Measurements from ENCODE around the gene RUNX1.

Gene RUNX1

GRCh38 chr21:35010447-35010846 is 38.7 kb downstream of the RUNX1 start:
- Histone ChIP-seq H3K27me3 (ENCODE audit: insufficient read depth, low read length, poor library complexity) (no peaks in the 10 kb centered on the region), H3K4me2 (ENCODE audit: low read length) (no peak overlapping the region), H3K23ac (ENCODE audit: low read length) (no peak overlapping the region), H3K56ac (ENCODE audit: low read length) (no peak overlapping the region), H3K4me1 (ENCODE audit: control insufficient read depth, low read depth, low read length) (no peaks in the 10 kb centered on the region), H3K27ac (ENCODE audit: low read depth, low read length) (no peak overlapping the region), H4K8ac (ENCODE audit: low read depth, low read length) (no peak overlapping the region), H3K79me2 (ENCODE audit: control insufficient read depth, insufficient read depth, low read length) (no peaks in the 10 kb centered on the region), H4K5ac (ENCODE audit: low read length) (no peak overlapping the region), H3K9ac (ENCODE audit: low read length) (no peak overlapping the region), H2BK120ac (ENCODE audit: low read depth, low read length) (no peak overlapping the region), H2BK15ac (replicated peaks; ENCODE audit: low read depth) (no peak overlapping the region), H3K36me3 (ENCODE audit: control insufficient read depth, insufficient read depth, low read length) (no peaks in the 10 kb centered on the region), H3K79me1 (ENCODE audit: low read length) (no peaks in the 10 kb centered on the region), H3K4ac (ENCODE audit: low read depth, low read length) (no peak overlapping the region), H2AK5ac (ENCODE audit: low read length) (no peak overlapping the region), H3K4me3 (ENCODE audit: low read length) (no peak overlapping the region), H3K18ac (ENCODE audit: low read length) (no peak overlapping the region), H2BK5ac (ENCODE audit: low read length) (no peak overlapping the region)
- DNase-seq: no peak
- WGBS (ENCODE audit: extremely low coverage, insufficient coverage, low lambda C conversion rate): no CpG with 5 or more reads among the region's 5 CpGs

GRCh38 chr21:35007348-35007747 is 41.8 kb downstream of the RUNX1 start:
- Histone ChIP-seq H4K5ac (ENCODE audit: low read length) (no peak overlapping the region), H3K79me1 (ENCODE audit: low read length) (no peaks in the 10 kb centered on the region), H2BK120ac (ENCODE audit: low read depth, low read length) (no peak overlapping the region), H3K4me2 (ENCODE audit: low read length) (no peak overlapping the region), H2BK15ac (replicated peaks; ENCODE audit: low read depth) (no peak overlapping the region), H3K18ac (ENCODE audit: low read length) (no peak overlapping the region), H3K27me3 (ENCODE audit: insufficient read depth, low read length, poor library complexity) (no peaks in the 10 kb centered on the region), H4K8ac (ENCODE audit: low read depth, low read length) (no peak overlapping the region), H3K9ac (ENCODE audit: low read length) (no peak overlapping the region), H3K4me1 (ENCODE audit: control insufficient read depth, low read depth, low read length) (no peaks in the 10 kb centered on the region), H2AK5ac (ENCODE audit: low read length) (no peak overlapping the region), H3K56ac (ENCODE audit: low read length) (no peak overlapping the region), H2BK5ac (ENCODE audit: low read length) (no peak overlapping the region), H3K23ac (ENCODE audit: low read length) (no peak overlapping the region), H3K79me2 (ENCODE audit: control insufficient read depth, insufficient read depth, low read length) (no peaks in the 10 kb centered on the region), H3K4ac (ENCODE audit: low read depth, low read length) (no peak overlapping the region), H3K27ac (ENCODE audit: low read depth, low read length) (no peak overlapping the region), H3K36me3 (ENCODE audit: control insufficient read depth, insufficient read depth, low read length) (no peaks in the 10 kb centered on the region), H3K4me3 (ENCODE audit: low read length) (no peak overlapping the region)
- WGBS (ENCODE audit: extremely low coverage, insufficient coverage, low lambda C conversion rate): no CpG with 5 or more reads among the region's 4 CpGs
- DNase-seq: no peak

DNA sequence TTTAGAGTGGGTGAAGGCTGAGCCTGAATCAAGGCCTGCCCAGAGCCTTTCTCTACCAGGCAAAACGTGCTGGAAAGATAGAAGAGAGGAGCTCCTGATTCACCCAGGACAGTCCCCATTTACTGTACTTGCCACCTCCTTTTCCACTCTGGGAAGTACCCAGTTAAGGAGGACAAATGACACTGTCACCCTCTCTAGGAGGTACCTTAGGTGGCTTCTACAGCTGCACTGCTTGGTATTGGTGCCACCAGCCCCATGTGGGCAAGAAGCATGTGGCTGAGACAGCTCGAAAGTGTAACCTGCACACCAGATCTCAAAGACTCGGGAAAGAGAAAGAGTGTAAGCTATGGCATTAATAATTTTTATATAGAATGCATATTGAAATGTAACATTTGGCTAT is 42.3 kb downstream of the RUNX1 start:
- DNase-seq: no peak

DNA sequence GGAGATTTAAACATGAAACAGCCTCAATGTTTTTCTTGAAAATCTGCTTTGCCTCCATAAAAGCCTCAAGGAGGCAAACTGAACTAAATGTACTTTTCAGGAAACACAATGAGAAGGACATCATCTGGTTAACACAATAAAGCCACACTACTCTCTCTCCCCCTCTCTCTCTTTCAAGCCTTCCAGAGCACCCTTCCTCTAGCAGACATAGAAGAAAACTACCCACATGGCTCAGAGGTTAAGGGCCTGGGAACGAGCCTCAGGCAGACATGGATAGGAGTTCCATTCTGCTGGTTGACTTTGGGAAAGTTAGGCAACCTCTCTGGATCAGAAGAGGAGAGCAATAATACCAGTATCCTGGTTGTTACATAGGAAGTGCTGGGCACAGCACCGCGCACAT is 42.9 kb downstream of the RUNX1 start:
- no peak overlapping the region for H3K23ac ChIP-seq (ENCODE audit: low read length)
- H3K4me2 ChIP-seq (ENCODE audit: low read length): no peak overlapping the region
- H2BK120ac ChIP-seq (ENCODE audit: low read depth, low read length): no peak overlapping the region
- no peaks in the 10 kb centered on the region for H3K36me3 ChIP-seq (ENCODE audit: control insufficient read depth, insufficient read depth, low read length)
- no peak overlapping the region for H3K4me3 ChIP-seq (ENCODE audit: low read length)
- no peaks in the 10 kb centered on the region for H3K27me3 ChIP-seq (ENCODE audit: insufficient read depth, low read length, poor library complexity)
- H2BK5ac ChIP-seq (ENCODE audit: low read length): no peak overlapping the region
- H3K27ac ChIP-seq (ENCODE audit: low read depth, low read length): no peak overlapping the region
- H4K5ac ChIP-seq (ENCODE audit: low read length): no peak overlapping the region
- H2AK5ac ChIP-seq (ENCODE audit: low read length): no peak overlapping the region
- H3K4ac ChIP-seq (ENCODE audit: low read depth, low read length): no peak overlapping the region
- H3K18ac ChIP-seq (ENCODE audit: low read length): no peak overlapping the region
- no peak overlapping the region for H2BK15ac ChIP-seq (replicated peaks; ENCODE audit: low read depth)
- no peaks in the 10 kb centered on the region for H3K79me1 ChIP-seq (ENCODE audit: low read length)
- no peak overlapping the region for H3K9ac ChIP-seq (ENCODE audit: low read length)
- no peaks in the 10 kb centered on the region for H3K4me1 ChIP-seq (ENCODE audit: control insufficient read depth, low read depth, low read length)
- H4K8ac ChIP-seq (ENCODE audit: low read depth, low read length): no peak overlapping the region
- H3K56ac ChIP-seq (ENCODE audit: low read length): no peak overlapping the region
- WGBS (ENCODE audit: extremely low coverage, insufficient coverage, low lambda C conversion rate): no CpG with 5 or more reads among the region's 3 CpGs
- DNase-seq: no peak
- H3K79me2 ChIP-seq (ENCODE audit: control insufficient read depth, insufficient read depth, low read length): no peaks in the 10 kb centered on the region

More for the DNA sequence above, 42.3 kb downstream of the RUNX1 start:
- no peaks in the 10 kb centered on the region for H3K79me2 ChIP-seq (ENCODE audit: control insufficient read depth, insufficient read depth, low read length)
- H3K27me3 ChIP-seq (ENCODE audit: insufficient read depth, low read length, poor library complexity): no peaks in the 10 kb centered on the region
- H3K79me1 ChIP-seq (ENCODE audit: low read length): no peaks in the 10 kb centered on the region
- H2BK5ac ChIP-seq (ENCODE audit: low read length): no peak overlapping the region
- H3K4ac ChIP-seq (ENCODE audit: low read depth, low read length): no peak overlapping the region
- no peak overlapping the region for H2BK120ac ChIP-seq (ENCODE audit: low read depth, low read length)
- H2BK15ac ChIP-seq (replicated peaks; ENCODE audit: low read depth): no peak overlapping the region
- H4K5ac ChIP-seq (ENCODE audit: low read length): no peak overlapping the region
- H3K36me3 ChIP-seq (ENCODE audit: control insufficient read depth, insufficient read depth, low read length): no peaks in the 10 kb centered on the region
- H3K4me3 ChIP-seq (ENCODE audit: low read length): no peak overlapping the region
- H3K27ac ChIP-seq (ENCODE audit: low read depth, low read length): no peak overlapping the region
- no peak overlapping the region for H3K56ac ChIP-seq (ENCODE audit: low read length)
- no CpG with 5 or more reads among the region's 3 CpGs for WGBS (ENCODE audit: extremely low coverage, insufficient coverage, low lambda C conversion rate)
- H3K23ac ChIP-seq (ENCODE audit: low read length): no peak overlapping the region
- H3K4me2 ChIP-seq (ENCODE audit: low read length): no peak overlapping the region
- no peak overlapping the region for H3K9ac ChIP-seq (ENCODE audit: low read length)
- H2AK5ac ChIP-seq (ENCODE audit: low read length): no peak overlapping the region
- H4K8ac ChIP-seq (ENCODE audit: low read depth, low read length): no peak overlapping the region
- no peaks in the 10 kb centered on the region for H3K4me1 ChIP-seq (ENCODE audit: control insufficient read depth, low read depth, low read length)
- no peak overlapping the region for H3K18ac ChIP-seq (ENCODE audit: low read length)

GRCh38 chr21:35005560-35006224 is 43.4 kb downstream of the RUNX1 start:
- H3K27ac ChIP-seq (ENCODE audit: low read depth, low read length): no peak overlapping the region
- no peaks in the 10 kb centered on the region for H3K36me3 ChIP-seq (ENCODE audit: control insufficient read depth, insufficient read depth, low read length)
- H3K79me1 ChIP-seq (ENCODE audit: low read length): no peaks in the 10 kb centered on the region
- no peak overlapping the region for H3K23ac ChIP-seq (ENCODE audit: low read length)
- H3K9ac ChIP-seq (ENCODE audit: low read length): no peak overlapping the region
- WGBS (ENCODE audit: extremely low coverage, insufficient coverage, low lambda C conversion rate): no CpG with 5 or more reads among the region's 6 CpGs
- no peak for DNase-seq
- H3K18ac ChIP-seq (ENCODE audit: low read length): no peak overlapping the region
- H3K4me3 ChIP-seq (ENCODE audit: low read length): no peak overlapping the region
- no peak overlapping the region for H3K4me2 ChIP-seq (ENCODE audit: low read length)
- H3K4ac ChIP-seq (ENCODE audit: low read depth, low read length): no peak overlapping the region
- H3K27me3 ChIP-seq (ENCODE audit: insufficient read depth, low read length, poor library complexity): no peaks in the 10 kb centered on the region
- H2BK15ac ChIP-seq (replicated peaks; ENCODE audit: low read depth): no peak overlapping the region
- no peak overlapping the region for H2BK120ac ChIP-seq (ENCODE audit: low read depth, low read length)
- H3K4me1 ChIP-seq (ENCODE audit: control insufficient read depth, low read depth, low read length): no peaks in the 10 kb centered on the region
- no peak overlapping the region for H2BK5ac ChIP-seq (ENCODE audit: low read length)
- no peaks in the 10 kb centered on the region for H3K79me2 ChIP-seq (ENCODE audit: control insufficient read depth, insufficient read depth, low read length)
- no peak overlapping the region for H4K8ac ChIP-seq (ENCODE audit: low read depth, low read length)
- H3K56ac ChIP-seq (ENCODE audit: low read length): no peak overlapping the region
- H4K5ac ChIP-seq (ENCODE audit: low read length): no peak overlapping the region
- no peak overlapping the region for H2AK5ac ChIP-seq (ENCODE audit: low read length)

- Histone ChIP-seq H3K18ac (ENCODE audit: low read length) (no peak overlapping the region), H3K27me3 (ENCODE audit: insufficient read depth, low read length, poor library complexity) (no peaks in the 10 kb centered on the region), H3K23ac (ENCODE audit: low read length) (no peak overlapping the region), H3K27ac (ENCODE audit: low read depth, low read length) (no peak overlapping the region), H4K8ac (ENCODE audit: low read depth, low read length) (no peak overlapping the region), H2BK120ac (ENCODE audit: low read depth, low read length) (no peak overlapping the region), H3K4ac (ENCODE audit: low read depth, low read length) (no peak overlapping the region), H3K4me2 (ENCODE audit: low read length) (no peak overlapping the region), H3K56ac (ENCODE audit: low read length) (no peak overlapping the region), H3K9ac (ENCODE audit: low read length) (no peak overlapping the region), H3K4me3 (ENCODE audit: low read length) (no peak overlapping the region), H3K36me3 (ENCODE audit: control insufficient read depth, insufficient read depth, low read length) (no peaks in the 10 kb centered on the region), H3K79me2 (ENCODE audit: control insufficient read depth, insufficient read depth, low read length) (no peaks in the 10 kb centered on the region), H2BK15ac (replicated peaks; ENCODE audit: low read depth) (no peak overlapping the region), H4K5ac (ENCODE audit: low read length) (no peak overlapping the region), H3K4me1 (ENCODE audit: control insufficient read depth, low read depth, low read length) (no peaks in the 10 kb centered on the region), H2BK5ac (ENCODE audit: low read length) (no peak overlapping the region), H3K79me1 (ENCODE audit: low read length) (no peaks in the 10 kb centered on the region), H2AK5ac (ENCODE audit: low read length) (no peak overlapping the region)
- WGBS (ENCODE audit: extremely low coverage, insufficient coverage, low lambda C conversion rate): no CpG with 5 or more reads among the region's 2 CpGs
- no peak for DNase-seq
Measured at GRCh38 chr21:35005077-35005476, 44.0 kb downstream of the RUNX1 start.
